CD4-positive, alpha-beta T cell treated with Interleukin-2 at 100 ng/mL for 4 hours (primary cell): Measurements from ENCODE around the gene GAS6.
"Not testable (repeated sequence)": the region's sequence is repeated elsewhere in the genome, so short reads cannot be mapped to it uniquely, and the experiment has no call there.

Source experiments
- DNase-seq: peaks from one replicate; pipeline ENCODE4 v3.0.0-alpha.2; 2020; ENCODE audit warnings: low spot score

Gene GAS6

DNA sequence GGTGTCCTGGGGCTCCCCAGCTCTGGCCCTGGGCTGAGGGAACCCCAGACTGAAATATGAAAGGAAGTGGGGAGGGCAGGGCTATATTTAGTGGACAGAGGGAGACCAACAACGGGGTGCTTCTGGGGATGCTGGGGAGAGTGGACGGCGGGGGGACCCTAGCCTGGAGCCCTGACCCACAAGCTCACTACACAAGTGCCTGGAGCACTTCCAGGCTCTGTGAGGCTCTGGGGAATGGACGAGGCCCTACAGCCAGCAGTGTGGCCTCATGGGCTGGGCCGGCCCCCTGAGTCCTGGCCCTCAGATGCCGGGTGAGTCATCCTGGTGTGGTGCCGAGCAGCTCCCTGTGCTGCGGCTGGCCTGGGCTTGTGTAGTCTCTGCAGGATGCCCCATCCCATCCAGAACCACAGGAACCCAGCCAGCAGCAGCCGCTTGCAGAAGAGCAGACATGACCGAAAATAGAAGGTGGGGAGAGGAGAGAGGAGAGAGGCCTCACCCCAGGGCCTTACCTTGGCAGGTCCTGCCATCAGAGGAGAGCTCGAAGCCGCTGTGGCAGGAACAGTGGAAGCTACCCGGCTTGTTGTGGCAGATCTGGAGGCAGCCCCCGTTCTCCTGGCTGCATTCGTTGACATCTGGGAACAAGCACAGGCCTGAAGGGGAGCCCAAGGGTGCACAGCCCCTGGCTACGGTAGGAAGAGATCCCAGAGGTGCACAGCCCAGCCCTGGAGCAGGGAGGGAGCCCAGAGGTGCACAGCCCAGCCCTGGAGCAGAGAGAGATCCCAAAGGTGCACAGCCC is 26.1 kb downstream of the GAS6 start:
- no peak for DNase-seq

DNA sequence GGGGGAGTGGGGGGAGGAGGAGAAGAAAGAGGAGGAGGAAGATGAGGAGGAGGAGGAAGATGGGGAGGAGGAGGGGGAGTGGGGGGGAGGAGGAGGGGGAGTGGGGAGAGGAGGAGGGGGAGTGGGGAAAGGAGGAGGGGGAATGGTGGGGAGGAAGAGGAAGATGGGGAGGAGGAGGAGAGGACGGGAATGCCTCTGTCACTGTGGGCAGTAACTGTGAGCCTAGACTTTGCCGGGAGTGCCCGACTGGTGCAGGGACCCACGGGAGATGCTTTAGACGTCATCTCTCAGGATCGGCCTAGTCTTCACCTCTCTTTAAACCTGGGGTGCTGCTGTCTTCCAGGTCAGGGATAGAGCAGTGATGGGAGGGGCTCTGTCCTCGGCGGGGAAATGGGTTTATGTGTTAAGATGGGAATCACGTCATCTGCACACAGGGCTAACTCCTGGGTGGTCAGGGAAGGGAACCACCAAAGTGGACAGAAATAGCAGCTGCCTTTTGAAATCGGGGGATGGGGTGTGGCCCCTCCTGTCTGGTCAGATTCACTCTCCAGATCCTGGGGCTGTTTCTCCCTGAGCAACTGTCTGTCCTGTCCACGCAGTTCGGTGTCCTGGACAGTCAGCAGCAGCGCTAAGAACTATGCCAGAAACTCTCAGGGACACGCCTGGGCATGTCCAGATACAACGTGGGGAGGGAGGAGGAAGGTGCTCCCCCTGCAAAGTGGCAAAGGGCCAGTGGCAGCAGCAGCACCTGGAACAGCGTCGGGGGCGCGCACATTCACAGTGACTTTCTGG is 26.9 kb downstream of the GAS6 start:
- no peak for DNase-seq

DNA sequence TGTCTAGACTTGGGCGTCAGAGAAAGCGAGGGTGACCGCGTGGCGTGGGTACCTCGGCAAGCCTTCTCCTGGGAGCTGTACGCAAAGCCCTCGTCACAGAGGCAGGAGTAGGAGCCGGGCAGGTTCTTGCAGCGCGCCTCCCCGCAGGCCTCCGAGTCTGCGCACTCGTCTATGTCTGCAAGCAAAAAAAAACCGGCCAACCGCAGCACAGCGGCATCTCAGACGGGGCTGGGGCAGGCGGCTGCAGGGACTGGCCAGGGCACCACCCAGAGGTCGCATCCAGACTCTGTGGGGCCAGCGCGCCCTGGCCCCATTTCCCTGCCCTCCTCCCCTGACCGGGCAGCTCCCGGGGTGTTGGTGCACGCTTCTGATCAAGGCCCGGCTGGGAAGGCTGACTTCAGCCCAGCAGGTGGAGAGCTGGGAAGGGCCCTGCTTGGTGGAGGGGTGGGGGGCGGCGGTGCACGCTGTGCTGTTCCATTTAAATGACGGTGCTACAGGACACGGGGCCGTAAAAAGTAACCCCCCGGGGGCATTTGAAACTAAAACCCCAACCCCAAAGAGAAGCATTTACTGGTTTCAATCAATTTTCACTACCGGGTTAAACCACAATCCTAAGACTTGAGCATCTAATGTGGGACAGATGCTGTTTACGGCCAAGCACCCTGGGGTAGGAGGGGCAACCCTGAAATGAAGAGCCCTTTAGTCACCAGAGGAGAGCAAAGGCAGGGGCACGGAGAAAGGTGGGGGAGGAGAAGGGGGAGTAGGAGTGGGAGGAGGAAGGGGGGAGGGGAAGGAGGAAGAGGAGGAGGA is 28.2 kb downstream of the GAS6 start:
- DNase-seq = no peak

DNA sequence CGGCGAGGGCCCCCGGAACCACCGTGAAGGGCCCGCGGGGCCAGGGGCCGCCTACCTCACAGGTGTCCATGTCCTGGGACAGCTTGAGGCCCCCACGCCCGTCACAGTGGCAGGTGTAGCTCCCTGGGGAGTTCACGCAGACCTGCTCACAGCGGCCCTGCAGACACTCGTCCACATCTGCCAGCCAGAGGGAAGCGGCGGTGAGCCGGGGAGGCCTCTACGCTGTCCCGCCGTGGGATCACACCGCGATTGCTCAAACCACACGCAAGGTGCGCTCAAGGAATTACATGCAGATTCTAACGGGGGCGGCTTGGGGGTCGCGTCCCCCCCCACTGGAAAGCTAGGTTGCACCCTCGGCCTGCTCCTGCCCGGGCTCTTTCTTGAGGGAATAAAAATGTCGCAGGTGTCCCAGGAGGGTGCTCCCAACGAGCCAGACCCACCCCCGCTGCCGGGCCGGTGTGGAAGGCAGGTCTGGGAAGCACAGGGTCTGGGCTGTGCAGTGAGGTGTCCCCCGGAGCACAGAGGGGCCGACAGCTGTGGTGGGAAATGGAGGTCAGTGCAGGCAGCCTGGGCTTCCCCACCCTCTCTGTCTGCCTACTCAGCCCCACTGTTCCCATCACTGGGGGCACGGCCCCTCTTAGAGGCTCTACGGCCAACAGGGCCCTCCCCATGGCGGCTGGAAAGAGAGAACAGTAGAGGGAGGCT is 29.2 kb downstream of the GAS6 start:
- no peak for DNase-seq

DNA sequence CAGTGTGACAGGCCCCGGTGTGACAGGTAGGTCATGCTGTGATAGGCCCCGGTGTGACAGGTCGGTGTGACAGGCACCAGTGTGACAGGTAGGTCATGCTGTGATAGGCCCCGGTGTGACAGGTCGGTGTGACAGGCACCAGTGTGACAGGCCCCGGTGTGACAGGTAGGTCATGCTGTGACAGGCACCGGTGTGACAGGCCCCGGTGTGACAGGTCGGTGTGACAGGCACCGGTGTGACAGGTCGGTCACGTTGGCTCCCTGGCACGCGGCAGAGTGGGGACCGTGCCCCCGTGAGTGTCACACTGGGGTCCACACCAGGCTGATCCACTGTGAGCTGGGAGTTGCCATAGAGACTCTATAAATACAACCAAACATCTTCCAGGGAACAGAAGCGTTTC is 29.9 kb downstream of the GAS6 start:
- not testable (repeated sequence) for DNase-seq

DNA sequence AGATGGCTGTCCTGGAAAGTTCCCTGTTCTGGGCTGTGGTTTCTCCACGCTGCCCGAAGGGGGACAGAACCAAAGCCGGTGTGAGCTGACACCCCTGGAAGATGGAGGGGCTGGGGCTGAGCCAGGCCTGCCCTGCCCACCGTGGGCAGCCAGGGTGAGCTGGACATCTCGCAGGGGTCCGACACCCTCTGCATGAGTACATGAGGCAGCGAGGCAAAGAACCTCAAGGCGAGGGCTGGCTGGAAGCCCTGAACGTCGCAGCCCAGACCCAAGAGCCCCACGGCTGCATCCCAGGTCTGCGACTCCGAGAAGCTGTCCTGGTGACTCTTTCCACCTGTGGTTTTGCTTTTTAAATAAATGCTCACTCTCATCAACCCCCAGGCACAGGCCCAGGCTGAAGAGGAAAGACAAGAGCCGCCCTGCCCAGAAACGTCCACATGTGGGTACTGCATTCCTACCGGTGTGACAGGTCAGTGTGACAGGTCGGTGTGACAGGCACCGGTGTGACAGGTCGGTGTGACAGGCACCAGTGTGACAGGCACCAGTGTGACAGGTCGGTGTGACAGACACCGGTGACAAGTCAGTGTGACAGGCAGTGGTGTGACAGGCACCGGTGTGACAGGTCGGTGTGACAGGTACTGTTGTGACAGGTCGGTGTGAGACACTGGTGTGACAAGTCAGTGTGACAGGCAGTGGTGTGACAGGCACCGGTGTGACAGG is 30.6 kb downstream of the GAS6 start:
- no peak for DNase-seq

DNA sequence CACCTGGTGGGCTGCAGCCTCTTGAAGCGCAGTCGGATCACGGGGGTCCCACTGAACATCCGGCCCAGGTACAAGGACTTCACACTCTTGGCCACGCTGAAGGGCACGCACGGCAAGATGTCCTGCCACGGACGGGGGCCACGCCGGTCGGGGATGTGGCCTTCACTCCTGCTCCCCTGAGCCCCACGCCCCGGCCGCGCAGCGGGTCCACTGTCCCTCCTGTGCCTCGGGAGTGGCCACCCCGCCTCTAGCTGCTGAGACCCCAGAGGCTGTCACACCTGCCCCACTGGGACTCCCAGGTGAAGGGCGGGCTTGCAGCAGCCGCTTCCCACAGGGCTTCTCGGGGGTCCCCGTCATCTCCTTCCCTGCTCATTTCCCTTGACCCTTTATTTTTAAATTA is 31.2 kb downstream of the GAS6 start:
- DNase-seq = no peak

DNA sequence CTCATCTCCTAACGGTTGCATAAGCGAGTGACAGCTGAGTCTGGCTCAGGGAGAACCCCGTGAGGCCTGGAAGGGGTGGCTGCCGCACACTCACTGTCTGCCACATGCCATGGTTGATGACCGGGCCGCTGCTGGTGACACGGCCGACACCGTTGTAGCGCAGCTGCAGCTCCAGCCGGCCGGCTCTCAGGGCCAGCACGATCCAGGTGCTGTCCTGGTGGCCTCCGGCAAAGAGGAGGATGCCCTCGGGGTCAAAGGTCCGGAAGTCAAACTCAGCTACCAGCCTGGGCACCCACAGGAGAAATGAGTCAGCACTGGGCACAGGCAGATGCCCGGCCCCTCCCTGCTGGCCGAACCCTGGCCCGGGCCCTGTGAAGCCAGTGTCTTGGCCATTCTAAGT is 31.7 kb downstream of the GAS6 start:
- DNase-seq = no peak

DNA sequence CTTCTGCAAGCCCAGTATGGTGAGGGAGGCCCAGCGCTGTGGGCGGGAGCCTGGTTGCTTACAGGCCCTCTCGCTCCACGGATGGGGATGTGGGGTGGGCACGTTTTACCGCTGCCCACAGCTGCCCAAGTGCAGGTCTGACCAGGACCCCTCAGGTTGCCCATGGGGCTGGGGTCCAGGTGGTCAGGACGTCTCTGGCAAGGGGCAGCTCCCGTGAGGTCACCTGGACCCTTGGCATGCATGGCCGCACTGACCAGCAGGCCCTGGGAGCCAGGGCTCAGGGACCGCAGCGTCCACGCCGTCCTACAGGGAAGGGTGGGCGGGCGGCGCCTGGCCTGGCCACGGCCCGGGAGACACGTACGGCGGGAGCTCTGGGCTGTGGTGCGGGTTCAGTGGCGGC is 32.8 kb downstream of the GAS6 start:
- no peak for DNase-seq

DNA sequence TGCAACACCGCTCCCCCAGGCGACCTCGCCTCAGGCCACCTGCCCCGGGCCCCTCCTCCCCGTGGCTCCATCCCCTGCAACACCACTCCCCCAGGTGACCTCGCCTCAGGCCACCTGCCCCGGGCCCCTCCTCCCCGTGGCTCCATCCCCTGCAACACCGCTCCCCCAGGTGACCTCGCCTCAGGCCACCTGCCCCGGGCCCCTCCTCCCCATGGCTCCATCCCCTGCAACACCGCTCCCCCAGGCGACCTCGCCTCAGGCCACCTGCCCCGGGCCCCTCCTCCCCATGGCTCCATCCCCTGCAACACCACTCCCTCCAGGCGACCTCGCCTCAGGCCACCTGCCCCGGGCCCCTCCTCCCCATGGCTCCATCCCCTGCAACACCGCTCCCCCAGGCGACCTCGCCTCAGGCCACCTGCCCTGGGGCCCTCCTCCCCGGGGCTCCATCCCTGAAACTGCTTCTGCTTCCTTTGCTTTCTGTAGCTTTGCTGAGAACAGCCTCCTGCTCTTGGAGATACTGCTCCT is 33.4 kb downstream of the GAS6 start:
- not testable (repeated sequence) for DNase-seq

DNA sequence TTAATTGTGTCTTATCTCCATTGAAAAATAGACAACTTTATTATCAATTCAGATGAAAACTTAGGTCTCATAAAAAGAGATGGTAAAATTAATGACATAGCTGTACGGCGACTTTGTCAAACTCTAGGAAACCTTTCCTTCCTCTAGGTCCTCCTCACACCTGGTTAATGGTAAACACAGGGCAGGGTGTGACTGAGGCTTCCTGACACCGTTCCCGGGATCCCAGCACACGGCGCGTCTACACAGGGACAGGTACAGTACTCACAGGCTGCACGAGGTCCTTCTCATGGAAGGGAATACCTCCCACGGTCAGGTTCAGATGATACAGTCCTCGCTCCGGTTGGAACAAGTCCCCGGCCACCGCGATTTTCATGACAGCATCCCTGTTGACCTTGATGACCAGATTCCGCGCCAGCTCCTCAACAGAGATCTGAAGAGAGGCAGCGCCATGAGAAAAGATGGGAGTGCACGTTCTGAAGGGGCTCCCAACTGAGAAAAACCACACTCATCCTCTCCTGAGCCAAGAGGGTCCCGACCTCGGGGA is 35.5 kb downstream of the GAS6 start:
- DNase-seq = no peak

DNA sequence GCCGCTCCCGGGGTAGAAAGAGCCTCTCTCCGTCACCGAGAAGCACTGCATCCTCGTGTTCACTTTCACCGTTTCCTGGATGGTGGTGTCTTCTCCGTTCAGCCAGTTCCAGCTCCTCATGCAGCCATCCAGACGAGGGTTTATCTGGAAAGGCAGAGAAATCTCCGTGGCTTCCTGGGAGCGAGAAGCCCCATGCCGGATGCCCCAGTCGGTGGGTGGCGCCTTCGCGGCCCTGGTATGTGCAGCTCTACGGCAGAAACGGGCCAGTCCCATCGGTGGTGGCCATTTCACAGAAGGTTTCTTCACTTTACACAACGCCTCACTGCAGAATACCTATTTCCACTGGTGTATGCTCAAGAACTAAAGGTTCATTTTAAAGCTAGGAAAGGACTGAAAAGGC is 36.9 kb downstream of the GAS6 start:
- no peak for DNase-seq

DNA sequence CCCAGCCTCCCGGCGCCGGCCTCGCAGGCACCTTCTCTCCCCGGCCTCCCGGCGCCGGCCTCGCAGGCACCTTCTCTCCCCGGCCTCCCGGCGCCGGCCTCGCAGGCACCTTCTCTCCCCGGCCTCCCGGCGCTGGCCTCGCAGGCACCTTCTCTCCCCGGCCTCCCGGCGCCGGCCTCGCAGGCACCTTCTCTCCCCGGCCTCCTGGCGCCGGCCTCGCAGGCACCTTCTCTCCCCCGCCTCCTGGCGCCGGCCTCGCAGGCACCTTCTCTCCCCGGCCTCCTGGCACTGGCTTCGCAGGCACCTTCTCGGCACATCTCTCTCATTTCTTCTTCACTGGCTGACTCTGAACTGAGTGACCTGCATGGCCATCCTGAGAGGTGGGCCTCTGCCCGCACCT is 37.4 kb downstream of the GAS6 start:
- DNase-seq = not testable (repeated sequence)

DNA sequence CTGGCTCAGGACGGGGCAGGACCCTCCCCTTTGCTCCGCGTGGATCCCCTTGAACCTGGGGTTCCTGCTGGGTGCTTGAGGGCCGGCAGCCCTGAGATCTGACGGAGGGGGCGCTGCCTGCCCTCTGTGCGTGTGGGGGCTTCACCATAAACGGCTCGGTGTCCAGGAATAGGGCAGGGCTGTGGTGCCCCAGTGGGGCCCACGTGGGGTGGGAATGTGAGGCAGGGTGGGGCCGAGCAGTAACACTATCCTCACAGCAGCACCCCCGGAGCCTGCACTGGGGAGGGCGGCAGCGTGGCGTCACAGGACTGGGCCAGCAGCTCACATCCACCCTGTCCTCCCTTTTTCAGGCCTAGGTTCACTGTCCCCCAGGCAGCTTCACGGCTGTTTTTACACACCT is 38.0 kb downstream of the GAS6 start:
- DNase-seq = no peak

DNA sequence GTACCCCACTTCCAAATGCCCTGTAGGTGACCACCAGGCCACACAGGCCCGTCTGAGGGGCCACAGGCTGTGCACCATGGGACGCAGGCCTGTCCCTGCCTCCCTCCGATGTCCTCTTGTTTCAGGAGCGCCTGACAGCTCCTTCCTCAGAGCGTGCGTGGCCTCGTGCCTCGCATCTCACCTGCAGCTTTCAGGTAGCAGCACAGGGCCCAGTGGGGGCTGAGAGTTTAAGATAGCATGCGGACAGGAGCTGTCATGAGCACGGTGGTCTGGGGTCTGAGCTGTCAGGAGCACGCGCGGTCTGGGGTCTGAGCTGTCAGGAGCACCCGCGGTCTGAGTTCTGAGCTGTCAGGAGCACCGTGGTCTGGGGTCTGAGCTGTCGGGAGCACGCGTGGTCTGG is 40.1 kb downstream of the GAS6 start:
- no peak for DNase-seq

DNA sequence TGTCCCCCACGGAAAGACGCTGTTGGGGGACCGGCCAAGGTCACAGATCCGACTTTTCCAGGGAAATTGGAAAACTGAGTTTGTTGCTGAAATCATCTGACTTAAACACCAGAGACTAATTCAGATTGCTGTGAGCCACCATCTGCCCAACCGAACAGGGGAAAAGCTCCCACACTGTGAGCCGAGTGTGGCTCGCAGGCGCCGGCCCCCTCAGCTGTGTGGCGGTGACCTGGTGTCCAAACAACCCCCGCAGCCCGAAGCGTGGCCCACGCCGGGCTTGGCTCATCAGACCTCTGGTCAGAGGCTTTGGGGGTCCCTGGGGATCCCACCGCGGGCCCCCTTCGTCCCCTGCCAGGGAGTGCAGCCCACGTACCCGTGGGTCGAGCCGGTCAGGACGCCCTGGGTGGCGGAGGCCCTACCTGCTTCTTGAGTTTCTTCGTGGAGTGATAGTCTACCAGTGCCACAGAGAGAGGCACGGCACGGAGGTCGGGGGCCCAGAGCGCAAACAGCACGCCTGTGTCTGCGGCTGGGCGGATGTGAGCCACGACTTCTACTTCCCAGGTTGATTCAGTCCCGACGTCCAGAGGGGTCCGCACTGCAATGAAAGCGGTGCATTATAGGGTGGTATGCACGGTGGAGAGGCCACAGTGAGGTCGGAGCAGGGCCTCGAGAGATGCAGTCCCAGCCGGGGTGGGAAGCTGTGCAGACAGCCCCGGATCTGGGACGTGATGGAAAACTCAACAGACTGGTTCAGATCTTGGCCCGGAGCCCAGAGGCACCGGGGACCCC is 40.7 kb downstream of the GAS6 start:
- DNase-seq = no peak

DNA sequence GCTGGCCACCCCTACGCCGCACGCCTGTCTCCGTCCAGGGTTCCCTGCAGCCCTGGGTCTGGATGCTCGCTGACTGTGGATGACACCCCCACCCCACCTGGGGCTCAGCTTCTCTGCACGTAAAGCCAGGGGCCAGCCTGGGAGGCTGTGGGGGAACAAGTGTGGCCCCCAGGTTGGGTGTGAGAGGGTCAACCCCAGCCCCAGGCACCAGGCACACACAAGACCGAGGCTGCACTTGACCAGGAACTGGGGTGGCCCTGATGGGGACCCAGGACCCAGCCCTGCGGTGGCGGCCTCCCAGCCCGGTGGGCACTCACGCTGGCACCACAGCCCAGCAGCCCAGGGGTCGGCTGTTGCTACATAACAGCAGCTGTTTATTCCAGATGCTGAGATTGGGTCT is 41.6 kb downstream of the GAS6 start:
- no peak for DNase-seq

DNA sequence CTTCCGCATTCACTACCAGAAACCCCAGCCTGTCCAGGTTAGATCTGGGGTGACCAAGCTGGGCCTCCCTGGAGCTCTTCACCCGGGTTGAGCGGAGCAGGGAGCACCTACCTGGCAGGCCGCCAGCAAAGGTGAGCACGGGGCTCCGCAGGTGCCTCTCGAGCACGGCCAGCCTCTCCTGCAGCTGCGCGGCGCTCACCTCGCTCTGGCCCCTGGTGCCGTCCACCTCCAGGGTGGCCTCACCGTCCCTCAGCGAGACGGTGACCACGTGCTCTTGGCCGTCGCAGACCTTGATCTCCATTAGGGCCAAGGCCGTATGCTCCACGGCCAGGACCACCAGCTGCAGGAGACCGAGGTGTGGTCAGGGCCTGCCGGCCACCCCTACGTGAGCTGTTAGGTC is 42.0 kb downstream of the GAS6 start:
- DNase-seq = no peak

DNA sequence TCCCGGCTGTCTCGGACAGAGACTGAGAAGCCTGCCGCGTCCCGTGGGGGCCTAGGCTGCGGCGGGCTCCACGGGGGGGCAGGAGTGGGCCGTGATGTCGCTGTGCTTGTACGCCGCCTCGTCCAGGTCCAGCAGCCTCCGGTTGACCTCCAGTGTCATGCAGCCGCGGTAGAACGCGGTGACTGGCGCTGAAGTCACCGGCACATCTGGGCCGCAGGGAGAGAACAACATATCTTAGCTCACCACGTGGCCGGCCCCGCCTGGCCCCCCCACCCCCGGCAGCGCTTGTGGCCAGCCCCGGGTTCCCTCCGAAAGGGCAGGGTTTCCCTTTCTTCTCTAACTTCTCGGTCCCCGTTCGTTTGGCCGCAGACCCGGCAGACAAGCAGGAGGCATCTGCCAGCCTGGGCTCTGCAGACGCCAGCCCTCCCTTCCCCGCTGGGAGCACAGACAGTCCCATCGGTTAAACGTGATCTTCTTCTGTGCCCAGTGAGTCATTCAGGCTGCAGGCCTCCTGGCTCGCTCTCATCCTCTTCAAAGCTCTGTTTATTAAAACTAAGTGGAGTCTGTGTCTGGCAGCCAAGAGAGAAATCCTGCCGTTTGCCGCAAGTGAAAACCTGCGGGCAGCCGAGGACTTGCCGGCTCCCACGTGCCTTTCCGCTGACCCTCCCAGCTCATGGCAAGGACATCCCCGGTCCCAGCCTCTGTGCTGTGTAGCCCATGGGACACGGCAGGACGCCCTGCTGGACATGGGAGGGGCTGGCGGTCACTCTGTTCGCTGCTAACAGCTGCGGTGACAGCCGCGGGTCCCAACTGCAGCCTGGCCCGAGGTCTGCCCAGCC is 42.8 kb downstream of the GAS6 start:
- no peak for DNase-seq
